Keratinocyte (primary cell): ENCODE data around the gene AAGAB. TPM values are rescaled to one million over a fixed set of nuclear protein-coding genes. Genes with fewer than 3 reads are reported as not detected.
"Not testable (repeated sequence)": the region's sequence is repeated elsewhere in the genome, so short reads cannot be mapped to it uniquely, and the experiment has no call there.

Experiments used
- DNase-seq: peaks from one replicate; pipeline ENCODE4 v3.0.0-alpha.2; 2011; ENCODE audit warnings: low read depth, missing footprints, low spot score
- FAIRE-seq: peaks from 2 replicates; lab custom pipeline; 2011; peaks lifted over from hg19 to GRCh38; lab: Jason Lieb, UNC
- H2AFZ ChIP-seq: 2 replicates; pipeline ENCODE4 v1.6.0; 2012; ENCODE audit warnings: low read length, control low read depth, inconsistent platforms; ENCODE audit not compliant: control insufficient read depth
- H3K27ac ChIP-seq: 2 replicates; pipeline ENCODE4 v1.5.1; 2011; ENCODE audit warnings: low read length; ENCODE audit not compliant: control insufficient read depth, insufficient read depth
- H3K27me3 ChIP-seq: 3 replicates; pipeline ENCODE4 v1.6.0; 2011; ENCODE audit warnings: low read length; ENCODE audit not compliant: control insufficient read depth, insufficient read depth; ENCODE audit errors: extremely low read depth
- H3K36me3 ChIP-seq, 2 experiments: 2 replicates in 1 of 2; 3 replicates in 1 of 2; pipeline ENCODE4 v1.5.1; 2011; ENCODE audit warnings: low read length in 2 of 2, mild to moderate bottlenecking in 1 of 2; ENCODE audit not compliant: control insufficient read depth in 2 of 2, insufficient read depth in 2 of 2; ENCODE audit errors: extremely low read depth in 1 of 2
- H3K4me1 ChIP-seq: 3 replicates; pipeline ENCODE4 v1.5.1; 2011; ENCODE audit warnings: low read length; ENCODE audit not compliant: control insufficient read depth, insufficient read depth; ENCODE audit errors: extremely low read depth
- H3K4me2 ChIP-seq: 3 replicates; pipeline ENCODE4 v1.6.0; 2011; ENCODE audit warnings: low read depth, low read length; ENCODE audit not compliant: control insufficient read depth, insufficient read depth; ENCODE audit errors: extremely low read depth
- H3K4me3 ChIP-seq, 3 experiments: fragments of 200-600 bp in 1 of 3; sonication (generic) in 1 of 3; 2 replicates in 2 of 3; 3 replicates in 1 of 3; pipeline ENCODE4 v1.5.1; 2011 to 2016; ENCODE audit warnings: low read length in 3 of 3, mild to moderate bottlenecking in 3 of 3, control low read depth in 2 of 3, inconsistent platforms in 1 of 3, low read depth in 1 of 3, mixed read lengths in 1 of 3, mixed run types in 1 of 3, moderate library complexity in 1 of 3; ENCODE audit not compliant: control insufficient read depth in 2 of 3, insufficient read depth in 2 of 3; ENCODE audit errors: extremely low read depth in 1 of 3
- H3K79me2 ChIP-seq: 2 replicates; pipeline ENCODE4 v1.6.0; 2012; ENCODE audit warnings: low read length; ENCODE audit not compliant: control insufficient read depth, insufficient read depth
- H3K9ac ChIP-seq: 3 replicates; pipeline ENCODE4 v1.6.0; 2011; ENCODE audit warnings: low read length; ENCODE audit not compliant: control insufficient read depth, insufficient read depth; ENCODE audit errors: extremely low read depth
- H3K9me1 ChIP-seq: 3 replicates; pipeline ENCODE4 v1.6.0; 2011; ENCODE audit warnings: low read length; ENCODE audit not compliant: control insufficient read depth, insufficient read depth; ENCODE audit errors: extremely low read depth
- H3K9me3 ChIP-seq: 2 replicates; pipeline ENCODE4 v1.5.1; 2012; ENCODE audit warnings: low read depth, low read length; ENCODE audit not compliant: control insufficient read depth
- H4K20me1 ChIP-seq: 3 replicates; pipeline ENCODE4 v1.6.0; 2011; ENCODE audit warnings: low read length; ENCODE audit not compliant: control insufficient read depth, insufficient read depth; ENCODE audit errors: extremely low read depth
- EZH2 ChIP-seq: IDR thresholded peaks from one replicate; pipeline ENCODE4 v1.6.1; 2012; ENCODE audit warnings: inconsistent platforms, mild to moderate bottlenecking, low read length, moderate library complexity
- dilution Hi-C: fragments of 300-500 bp; cut with MboI; formaldehyde crosslinking; loops from one replicate; pipeline ENCODE4 v1.7.0; 2020; ENCODE audit warnings: low sequenced_read_pairs; ENCODE audit not compliant: extremely low pct_ligation_motif_present
- polyA plus RNA-seq, 5 experiments: library from polyadenylated mRNA; depleted of rRNA in 3 of 5; stranded (reverse) in 3 of 5; stranded (forward) in 1 of 5; unstranded in 1 of 5; fragments of >200 nt; gene quantifications; 1 replicate in 1 of 5; 2 replicates in 3 of 5; 3 replicates in 1 of 5; pipeline versions ENCODE4 v1.2.1 to v1.2.3, GENCODE V29; 2011 to 2012; ENCODE audit warnings: missing spikeins in 2 of 5, low read depth in 1 of 5, low replicate concordance in 1 of 5
- TF ChIP-seq, protein P1 (sequence below), 3 experiments: IDR thresholded peaks in 1 of 3; conservative IDR thresholded peaks in 1 of 3; optimal IDR thresholded peaks in 1 of 3; 2 replicates in 2 of 3; 3 replicates in 1 of 3; pipeline versions ENCODE3 to v1.5.1; 2011; ENCODE audit warnings: low read length in 3 of 3, mild to moderate bottlenecking in 3 of 3, moderate library complexity in 2 of 3, control low read depth in 1 of 3, inconsistent platforms in 1 of 3; ENCODE audit not compliant: insufficient read depth in 2 of 3; ENCODE audit errors: extremely low read depth in 1 of 3

Gene AAGAB
- polyA plus RNA-seq, 1 donor (not counting 4 experiments of a cell fraction or from before 2014, with no cell fraction given) = 82.7 TPM

DNA sequence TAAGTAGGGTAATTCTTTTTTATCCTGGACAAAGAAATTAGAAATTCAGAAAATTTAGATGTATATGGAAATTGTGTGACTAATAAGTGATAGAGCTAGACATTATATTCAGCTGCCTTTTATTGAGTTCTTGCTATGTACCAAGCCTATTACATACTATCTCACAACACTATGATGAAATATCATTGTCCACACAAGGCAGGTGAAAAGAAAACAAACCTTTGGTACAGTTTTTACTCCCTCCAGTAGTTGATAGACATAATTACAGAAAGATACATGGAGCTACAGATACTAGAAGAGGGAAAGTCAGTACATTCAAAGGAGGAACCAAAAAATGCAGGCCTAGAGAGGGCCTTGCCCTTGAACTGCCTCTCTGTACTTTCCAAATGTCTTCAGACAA lies 4.9 kb upstream of the AAGAB start:
- DNase-seq = no peak
- FAIRE-seq = no peak
- Histone ChIP-seq H3K79me2 (peaks cover under 1% of the 10 kb centered on the region), H3K36me3 (no peaks in the 10 kb centered on the region), H3K4me1 (no peaks in the 10 kb centered on the region), H3K9me3 (no peaks in the 10 kb centered on the region), H4K20me1 (no peaks in the 10 kb centered on the region), H3K9ac (no peak overlapping the region), H3K27me3 (no peaks in the 10 kb centered on the region), H3K9me1 (no peaks in the 10 kb centered on the region), H3K27ac (no peak overlapping the region), H3K4me3 (no peak overlapping the region), H3K4me2 (no peak overlapping the region), H2AFZ (no peak overlapping the region)
- dilution Hi-C loops = no loop called here
- TF ChIP-seq, protein P1, sequence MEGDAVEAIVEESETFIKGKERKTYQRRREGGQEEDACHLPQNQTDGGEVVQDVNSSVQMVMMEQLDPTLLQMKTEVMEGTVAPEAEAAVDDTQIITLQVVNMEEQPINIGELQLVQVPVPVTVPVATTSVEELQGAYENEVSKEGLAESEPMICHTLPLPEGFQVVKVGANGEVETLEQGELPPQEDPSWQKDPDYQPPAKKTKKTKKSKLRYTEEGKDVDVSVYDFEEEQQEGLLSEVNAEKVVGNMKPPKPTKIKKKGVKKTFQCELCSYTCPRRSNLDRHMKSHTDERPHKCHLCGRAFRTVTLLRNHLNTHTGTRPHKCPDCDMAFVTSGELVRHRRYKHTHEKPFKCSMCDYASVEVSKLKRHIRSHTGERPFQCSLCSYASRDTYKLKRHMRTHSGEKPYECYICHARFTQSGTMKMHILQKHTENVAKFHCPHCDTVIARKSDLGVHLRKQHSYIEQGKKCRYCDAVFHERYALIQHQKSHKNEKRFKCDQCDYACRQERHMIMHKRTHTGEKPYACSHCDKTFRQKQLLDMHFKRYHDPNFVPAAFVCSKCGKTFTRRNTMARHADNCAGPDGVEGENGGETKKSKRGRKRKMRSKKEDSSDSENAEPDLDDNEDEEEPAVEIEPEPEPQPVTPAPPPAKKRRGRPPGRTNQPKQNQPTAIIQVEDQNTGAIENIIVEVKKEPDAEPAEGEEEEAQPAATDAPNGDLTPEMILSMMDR (optimal IDR thresholded peaks at IDR 0.05 in 1 of 3, IDR thresholded peaks at IDR 0.05 in 1 of 3, conservative IDR thresholded peaks at IDR 0.05 in 1 of 3; ENCODE audit: extremely low read depth in 1 of 3, insufficient read depth in 2 of 3, low read length in 3 of 3) = no peak
- no peak for TF ChIP-seq EZH2

DNA sequence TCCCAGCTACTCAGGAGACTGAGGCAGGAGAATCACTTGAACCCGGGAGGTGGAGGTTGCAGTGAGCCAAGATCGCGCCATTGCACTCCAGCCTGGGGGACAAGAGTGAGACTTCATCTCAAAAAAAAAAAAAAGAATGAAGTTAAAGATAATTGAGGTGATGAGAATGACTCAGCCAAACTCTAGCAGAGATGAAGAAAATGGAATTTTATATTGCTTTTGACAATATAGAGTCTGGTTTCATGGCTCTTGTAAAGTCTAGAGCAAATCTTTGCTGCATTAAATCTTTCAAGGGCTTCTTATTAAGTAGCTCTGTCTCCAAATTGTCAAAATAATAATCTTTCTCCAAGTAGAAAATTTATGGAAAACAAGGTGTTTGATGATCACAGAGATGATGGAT lies 4.0 kb upstream of the AAGAB start:
- DNase-seq, H3K4me3 ChIP-seq, H3K79me2 ChIP-seq, H3K27me3 ChIP-seq, dilution Hi-C loops, H3K9me1 ChIP-seq, H3K9ac ChIP-seq, H3K36me3 ChIP-seq, H3K9me3 ChIP-seq, H2AFZ ChIP-seq, H4K20me1 ChIP-seq, FAIRE-seq, H3K4me2 ChIP-seq, H3K27ac ChIP-seq, H3K4me1 ChIP-seq: not testable (repeated sequence)

DNA sequence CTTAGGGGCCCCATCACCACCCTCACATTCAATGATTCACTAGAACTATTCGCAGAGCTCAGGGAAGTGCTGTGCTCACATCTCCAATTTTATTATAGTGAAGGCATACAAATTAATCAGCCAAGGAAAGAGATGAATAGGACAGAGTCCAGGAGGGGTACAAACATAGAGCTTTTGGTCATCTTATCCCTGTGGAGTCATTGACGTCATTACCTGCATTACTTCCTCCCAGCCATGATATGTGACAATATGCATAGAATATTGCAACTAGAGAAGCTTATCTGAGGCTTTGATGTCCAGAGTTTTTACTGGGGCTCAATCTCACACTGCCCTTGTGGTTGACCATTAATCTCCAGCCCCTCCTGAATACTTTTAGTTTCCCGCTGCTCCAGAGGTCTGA lies 1.6 kb upstream of the AAGAB start:
- Histone ChIP-seq H3K9me3 (no peaks in the 10 kb centered on the region), H3K4me2 (no peak overlapping the region), H3K9me1 (no peaks in the 10 kb centered on the region), H3K79me2 (peaks cover 32% of the 10 kb centered on the region), H3K4me3 (no peak overlapping the region), H3K36me3 (peaks cover 0 to 3% of the 10 kb centered on the region in 2 experiments), H3K4me1 (peaks cover 12% of the 10 kb centered on the region), H3K9ac (no peak overlapping the region), H4K20me1 (no peaks in the 10 kb centered on the region), H3K27me3 (no peaks in the 10 kb centered on the region), H2AFZ (no peak overlapping the region), H3K27ac (no peak overlapping the region)
- dilution Hi-C loops = no loop called here
- TF ChIP-seq, protein P1 (optimal IDR thresholded peaks at IDR 0.05 in 1 of 3, IDR thresholded peaks at IDR 0.05 in 1 of 3, conservative IDR thresholded peaks at IDR 0.05 in 1 of 3; ENCODE audit: extremely low read depth in 1 of 3, insufficient read depth in 2 of 3, low read length in 3 of 3) = no peak
- TF ChIP-seq EZH2 = no peak
- FAIRE-seq (no peak), DNase-seq (no peak)
